GM21529 (cell line): Measurements from ENCODE around the gene TMEFF2.

Experiments
- ATAC-seq: cut with Tn5 transposase; IDR thresholded peaks from one replicate; pipeline ENCODE4 v1.9.1; 2021; ENCODE audit not compliant: unreplicated experiment

The TMEFF2 gene

DNA sequence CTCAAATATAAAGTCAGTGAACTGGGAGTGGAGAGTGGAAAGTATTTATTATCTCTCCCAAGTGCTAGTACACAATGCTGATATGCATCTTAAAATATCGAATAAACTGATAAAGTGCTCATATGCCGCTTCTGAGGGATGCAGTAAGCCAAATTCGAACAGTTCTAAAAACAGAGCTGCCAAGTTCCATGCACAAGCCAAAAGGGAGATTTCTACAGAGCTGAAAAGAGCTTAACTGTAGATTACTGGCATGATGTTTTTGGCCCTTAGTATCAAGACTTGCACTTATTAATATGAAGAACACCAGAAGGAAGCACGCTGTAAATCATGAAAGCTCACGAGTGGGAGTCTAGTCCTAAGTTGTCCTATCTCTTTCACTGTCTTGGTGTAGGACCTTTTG lies 7.9 kb downstream of the TMEFF2 start:
- ATAC-seq = no peak

DNA sequence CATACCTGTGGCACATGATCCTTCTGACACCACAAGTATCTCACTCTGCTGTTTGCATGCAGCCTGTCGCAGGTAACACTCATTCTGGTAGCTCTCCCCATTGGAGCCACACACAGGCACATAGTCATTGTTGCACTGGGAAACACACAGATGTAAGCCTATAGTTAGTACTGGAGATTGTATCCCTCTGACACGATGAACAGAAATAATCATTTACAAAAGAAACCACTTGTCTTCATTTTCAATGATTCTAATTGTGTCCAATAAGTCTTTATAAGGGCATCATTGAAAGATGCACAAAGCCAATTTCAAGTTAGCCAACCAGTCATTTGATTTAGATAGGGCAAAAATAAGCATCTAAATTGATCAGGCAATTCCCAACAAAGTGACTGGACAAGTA lies 10.4 kb downstream of the TMEFF2 start:
- ATAC-seq = no peak

DNA sequence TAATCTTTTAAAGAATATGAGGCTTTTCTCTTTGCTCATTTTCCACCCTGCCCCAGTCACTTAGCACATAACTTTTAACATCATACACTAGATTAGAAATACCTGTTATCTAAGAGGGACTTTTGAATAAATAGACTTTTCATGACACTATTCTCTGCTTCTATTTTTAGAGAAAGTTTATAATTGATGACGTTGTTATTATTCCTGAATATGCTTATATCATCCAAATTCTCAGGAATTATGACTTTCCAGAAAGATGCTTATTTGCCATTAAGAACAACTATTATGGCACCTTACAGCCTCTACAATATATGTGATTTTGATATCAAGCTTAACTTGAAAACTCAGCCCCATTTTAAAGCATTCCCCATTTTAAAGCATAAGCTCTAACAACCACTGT lies 11.4 kb downstream of the TMEFF2 start:
- ATAC-seq = no peak

- ATAC-seq = no peak
Observed at GRCh38 chr2:192166946-192167345, 27.8 kb downstream of the TMEFF2 start.

DNA sequence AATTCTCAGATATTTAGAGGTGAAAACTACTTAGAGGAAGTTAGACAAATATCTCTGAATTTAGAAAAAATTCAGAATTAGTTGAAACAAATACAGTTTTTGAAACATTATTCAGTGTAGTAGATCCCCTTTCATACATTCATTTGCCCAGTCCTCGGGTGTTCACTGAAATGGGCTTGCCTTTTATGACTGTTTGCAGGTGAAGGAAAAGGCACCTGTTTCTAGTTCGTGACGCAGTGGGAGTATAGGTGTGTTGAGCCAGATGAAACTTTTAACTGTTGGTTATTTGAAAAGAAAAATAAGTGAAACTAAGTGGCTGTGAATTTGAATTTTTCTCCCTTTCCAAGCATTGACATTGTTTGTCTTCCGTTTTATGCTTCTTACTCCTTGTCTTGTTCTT lies 28.9 kb downstream of the TMEFF2 start:
- no peak for ATAC-seq

GRCh38 chr2:192162392-192163042 lies 32.2 kb downstream of the TMEFF2 start:
- ATAC-seq = peak; percentile 86

DNA sequence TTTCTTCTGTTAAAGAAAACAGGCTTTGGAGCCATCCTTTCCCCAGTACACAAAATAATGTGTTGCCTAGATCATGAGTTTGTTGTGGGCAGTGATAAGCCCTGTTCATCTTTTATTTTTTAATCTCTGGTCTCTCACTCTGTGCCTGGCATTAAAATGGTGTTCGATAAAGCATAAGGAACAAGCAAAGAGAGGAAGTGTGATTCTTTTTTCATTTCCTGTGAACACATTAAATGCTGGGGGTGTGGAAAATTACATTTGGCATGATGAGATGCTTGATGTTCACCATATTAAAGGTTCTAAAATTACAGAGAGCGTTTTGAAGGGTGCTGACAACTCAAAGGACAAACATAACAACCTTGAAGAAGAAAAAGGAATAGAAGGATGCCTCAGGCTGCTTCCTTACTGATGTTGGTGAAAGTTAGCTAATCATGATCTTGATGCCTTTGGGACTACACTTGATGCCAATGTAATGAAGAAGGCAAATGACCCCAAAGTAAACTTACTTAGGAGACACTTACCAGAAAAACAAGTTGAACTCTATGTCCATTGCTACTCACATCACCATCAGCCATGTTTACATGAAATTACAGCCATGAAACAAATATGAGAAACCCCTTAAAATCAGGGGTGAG lies 33.0 kb downstream of the TMEFF2 start:
- ATAC-seq = no peak

- no peak for ATAC-seq
Observed at GRCh38 chr2:192159736-192160135, 35.0 kb downstream of the TMEFF2 start.

DNA sequence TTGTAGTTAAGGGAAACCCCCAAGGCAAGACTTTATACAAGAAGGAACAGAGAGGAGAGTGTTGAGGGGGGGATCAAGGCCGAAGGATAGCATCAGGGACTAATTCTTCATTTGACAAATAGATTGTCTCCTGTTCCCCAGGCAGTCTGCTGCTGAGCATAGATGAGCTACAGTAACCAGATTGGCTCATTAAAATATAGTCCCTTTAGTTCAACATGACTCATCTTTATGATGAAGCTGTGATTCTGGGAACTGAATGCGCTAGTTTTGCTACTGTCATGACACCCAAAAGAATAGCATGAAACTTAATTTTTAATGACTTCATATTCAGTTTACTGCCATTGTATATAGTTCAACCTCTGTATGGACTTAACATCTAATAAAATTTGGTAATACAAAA lies 35.5 kb downstream of the TMEFF2 start:
- no peak for ATAC-seq

- no peak for ATAC-seq
Observed at GRCh38 chr2:192157776-192158175, 37.0 kb downstream of the TMEFF2 start.

GRCh38 chr2:192155511-192156118 lies 39.1 kb downstream of the TMEFF2 start:
- no peak for ATAC-seq

DNA sequence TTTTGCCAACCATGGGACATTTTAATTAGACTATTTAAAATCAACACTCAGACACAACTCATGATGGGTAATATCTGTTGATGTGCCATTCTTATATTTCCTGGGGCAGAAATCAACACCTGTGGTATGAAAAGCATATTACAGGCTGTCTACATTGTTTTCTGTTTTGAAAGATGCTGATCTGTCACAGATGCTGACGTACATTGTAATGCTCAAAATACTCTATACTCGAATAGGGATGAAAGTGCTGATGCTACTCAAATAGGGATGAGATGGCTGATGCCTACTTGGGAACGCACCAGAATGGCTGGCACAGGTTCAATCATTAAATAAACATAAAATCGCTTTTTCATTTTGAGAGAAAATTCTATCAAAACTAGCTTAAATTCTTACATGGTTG lies 41.2 kb downstream of the TMEFF2 start:
- ATAC-seq = no peak

DNA sequence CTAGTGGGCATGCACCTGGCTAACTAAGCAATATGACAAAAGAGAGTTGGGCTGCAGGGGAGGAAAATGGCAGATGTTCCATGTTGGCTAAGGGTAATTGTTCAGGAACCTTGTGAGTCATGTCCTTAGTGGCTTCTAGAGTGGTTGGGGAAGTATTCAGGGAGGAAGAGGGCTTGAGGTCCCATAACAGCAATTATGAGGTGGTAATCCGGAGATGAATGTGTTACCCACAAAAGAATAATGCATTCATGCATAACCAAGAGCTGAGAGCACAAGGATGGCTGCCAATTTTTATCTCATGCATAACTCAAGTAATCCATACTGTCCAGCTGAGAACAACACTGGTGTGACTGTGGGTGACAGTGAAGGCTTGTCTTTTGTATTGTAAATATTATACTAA lies 42.9 kb downstream of the TMEFF2 start:
- ATAC-seq = no peak

DNA sequence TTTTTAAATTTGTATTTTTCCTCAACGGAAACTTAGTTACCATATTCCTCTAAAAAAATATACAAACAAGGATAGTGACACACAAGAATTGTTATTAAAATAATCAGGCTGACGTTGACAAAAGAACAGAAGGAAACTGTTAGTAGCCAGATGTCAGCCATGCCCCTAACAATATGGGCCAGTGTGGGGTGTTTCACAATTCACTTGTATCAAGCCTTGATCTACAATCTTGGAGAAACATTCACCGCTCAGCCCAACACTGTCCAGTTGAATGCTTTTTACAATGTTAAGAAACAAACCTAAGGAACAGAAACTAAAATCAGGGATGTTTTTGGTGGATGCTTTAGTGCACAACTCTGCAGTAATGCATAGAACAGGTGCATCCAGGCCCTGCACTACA lies 44.6 kb downstream of the TMEFF2 start:
- ATAC-seq = no peak

GRCh38 chr2:192148620-192149321 lies 46.0 kb downstream of the TMEFF2 start:
- ATAC-seq = no peak

DNA sequence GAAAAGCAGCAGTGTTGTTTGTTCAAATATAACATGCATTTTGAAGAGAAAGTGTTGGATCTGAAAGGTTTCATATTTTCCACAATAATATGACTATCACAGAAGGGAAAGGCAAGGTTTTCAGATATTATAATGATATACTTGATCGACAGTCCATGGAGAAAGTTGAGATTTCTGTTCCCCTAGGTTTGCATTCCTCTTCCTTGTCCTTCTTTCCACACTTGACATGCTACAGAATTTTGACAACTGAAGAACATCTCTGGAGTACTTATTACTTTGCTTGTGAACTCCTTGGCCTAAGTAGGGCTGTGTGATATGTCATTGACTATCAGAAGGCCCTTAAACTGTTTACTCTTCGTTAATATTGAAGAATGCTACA lies 46.5 kb downstream of the TMEFF2 start:
- ATAC-seq = no peak

DNA sequence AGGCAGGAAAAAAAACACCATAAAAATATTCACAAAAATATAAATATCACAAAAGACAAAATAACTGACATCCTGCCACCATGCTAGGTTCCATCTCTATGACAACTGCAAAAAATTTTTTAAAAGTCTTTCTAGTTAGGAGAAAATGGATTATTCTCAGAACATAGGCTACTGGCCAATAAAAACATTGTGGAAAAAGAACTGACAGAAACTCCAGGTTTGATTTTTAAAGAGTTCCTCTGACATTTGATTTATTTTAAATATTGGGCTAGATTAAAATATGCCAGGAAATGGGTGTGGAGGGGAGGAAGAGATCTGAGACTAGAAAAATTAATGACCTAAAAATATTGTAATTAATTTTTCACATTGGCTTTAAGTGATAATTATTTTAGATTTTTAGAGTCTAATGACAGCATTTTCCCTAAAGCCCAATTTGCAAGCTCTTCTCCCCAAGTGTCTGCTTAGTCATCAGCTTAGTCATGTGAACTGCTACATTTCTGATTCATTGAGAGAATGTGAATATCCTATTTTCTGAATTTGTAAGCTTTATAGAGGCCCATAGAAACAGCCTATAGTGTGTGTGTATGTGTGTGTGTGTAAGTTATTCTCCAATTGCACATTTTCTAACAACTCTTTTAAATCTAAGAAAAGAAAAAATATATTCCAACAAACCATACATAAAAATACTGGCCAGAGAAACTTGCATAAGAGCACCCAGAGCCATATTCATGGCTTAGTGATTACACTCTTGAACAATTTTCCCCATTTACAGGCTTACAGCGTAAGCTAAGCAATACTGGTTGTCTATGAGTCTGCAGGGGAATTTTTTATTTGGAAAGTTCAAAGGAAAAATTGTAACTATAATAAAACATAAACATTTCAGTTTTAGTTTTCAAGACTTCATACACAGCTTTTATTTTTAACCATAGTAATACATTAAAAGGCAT lies 48.4 kb downstream of the TMEFF2 start:
- ATAC-seq = no peak

DNA sequence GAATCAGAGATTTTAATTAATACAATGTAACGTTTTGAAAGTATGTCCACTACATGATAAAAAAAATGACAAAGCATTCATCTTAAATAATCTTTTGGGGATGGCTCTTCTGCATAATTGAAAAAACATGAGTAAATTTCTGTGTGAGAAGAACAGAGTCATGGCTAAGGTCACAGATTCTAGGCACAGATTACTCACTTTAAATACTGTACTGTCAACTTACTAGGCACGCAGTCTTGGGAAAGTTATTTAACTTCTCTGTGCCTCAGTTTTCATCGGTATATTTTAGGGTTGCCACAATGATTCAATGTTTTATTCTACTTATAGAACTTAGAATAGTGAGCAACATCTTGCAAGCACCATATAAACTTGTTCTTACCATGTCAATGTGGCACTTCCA lies 49.2 kb downstream of the TMEFF2 start:
- ATAC-seq = no peak

- ATAC-seq = no peak
Observed at GRCh38 chr2:192140236-192140839, 54.4 kb downstream of the TMEFF2 start.

DNA sequence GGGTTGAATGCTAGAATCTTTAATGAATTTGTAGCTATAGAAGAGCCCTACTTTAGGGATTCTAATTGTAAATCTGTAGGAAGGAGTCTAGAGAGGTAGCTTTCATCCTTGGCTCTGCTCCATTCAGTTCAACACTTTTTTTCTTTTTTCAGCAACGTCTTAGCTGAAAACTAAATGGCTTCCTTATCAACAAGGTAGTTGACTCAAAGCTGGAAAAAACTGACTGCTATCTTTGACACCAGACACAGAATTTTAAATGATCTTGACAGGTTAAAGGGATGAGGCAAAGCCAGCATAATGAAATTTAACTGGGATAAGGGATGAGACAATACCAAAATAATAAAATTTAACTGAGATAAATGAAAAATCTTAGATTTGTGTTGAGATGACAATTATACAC lies 54.9 kb downstream of the TMEFF2 start:
- ATAC-seq = no peak

DNA sequence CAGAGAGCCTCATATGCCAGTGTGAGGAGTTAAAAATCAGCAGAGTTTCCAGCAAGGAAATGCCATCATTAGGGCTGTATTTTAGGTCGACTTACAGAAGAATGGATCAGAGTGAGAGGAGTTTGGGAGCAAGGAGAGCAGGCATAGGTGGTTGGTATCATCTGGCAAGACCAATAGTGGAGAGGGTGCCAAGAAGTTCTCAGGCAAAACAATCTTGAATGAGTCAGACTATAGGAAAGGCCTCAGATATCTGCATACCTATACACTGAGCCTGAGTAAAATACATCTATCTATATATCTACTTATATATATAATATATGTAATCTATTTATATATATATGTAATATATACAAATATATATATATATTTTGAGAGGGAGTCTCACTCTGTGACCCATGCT lies 57.3 kb downstream of the TMEFF2 start:
- ATAC-seq = no peak
